Hepatocyte (in vitro differentiated cells): ENCODE data around the gene OST4.

Experiments
- EZH2 ChIP-seq: fragments of 200-600 bp; sonication (generic); IDR thresholded peaks from 2 replicates; pipeline ENCODE4 v1.6.1; 2016; ENCODE audit warnings: antibody characterized with exemption, mild to moderate bottlenecking, borderline replicate concordance
- TF ChIP-seq, protein P1 (sequence below): fragments of 200-600 bp; sonication (generic); IDR thresholded peaks from 2 replicates; pipeline ENCODE4 v1.5.1; 2016; ENCODE audit warnings: antibody characterized with exemption, mild to moderate bottlenecking; ENCODE audit not compliant: poor library complexity

DNA sequence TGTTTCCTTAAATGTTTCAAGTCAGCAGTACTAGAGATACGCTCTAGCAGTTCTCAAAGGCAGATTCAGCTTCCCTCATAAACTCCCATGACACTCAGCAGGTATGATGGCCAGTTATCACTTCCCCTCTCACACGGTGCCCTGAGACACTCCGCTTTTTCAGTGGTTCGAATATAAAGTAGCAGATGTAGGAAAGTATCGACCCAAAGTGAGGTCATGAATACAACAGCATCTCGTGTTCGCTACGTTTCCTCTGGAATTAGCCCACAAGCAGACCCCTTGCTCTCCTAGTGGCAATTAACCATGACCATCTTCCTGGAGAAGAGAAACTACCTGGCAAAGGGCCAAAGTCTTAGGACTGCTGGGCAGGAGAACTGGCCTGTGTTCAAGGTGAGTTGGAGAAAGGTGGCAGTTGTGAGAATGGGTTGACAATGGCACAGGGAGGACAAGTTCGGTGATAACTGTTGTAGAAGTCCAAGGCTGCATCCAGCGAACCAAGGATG is 29.2 kb downstream of the OST4 start:
- TF ChIP-seq EZH2, result no peak
- TF ChIP-seq, protein P1, sequence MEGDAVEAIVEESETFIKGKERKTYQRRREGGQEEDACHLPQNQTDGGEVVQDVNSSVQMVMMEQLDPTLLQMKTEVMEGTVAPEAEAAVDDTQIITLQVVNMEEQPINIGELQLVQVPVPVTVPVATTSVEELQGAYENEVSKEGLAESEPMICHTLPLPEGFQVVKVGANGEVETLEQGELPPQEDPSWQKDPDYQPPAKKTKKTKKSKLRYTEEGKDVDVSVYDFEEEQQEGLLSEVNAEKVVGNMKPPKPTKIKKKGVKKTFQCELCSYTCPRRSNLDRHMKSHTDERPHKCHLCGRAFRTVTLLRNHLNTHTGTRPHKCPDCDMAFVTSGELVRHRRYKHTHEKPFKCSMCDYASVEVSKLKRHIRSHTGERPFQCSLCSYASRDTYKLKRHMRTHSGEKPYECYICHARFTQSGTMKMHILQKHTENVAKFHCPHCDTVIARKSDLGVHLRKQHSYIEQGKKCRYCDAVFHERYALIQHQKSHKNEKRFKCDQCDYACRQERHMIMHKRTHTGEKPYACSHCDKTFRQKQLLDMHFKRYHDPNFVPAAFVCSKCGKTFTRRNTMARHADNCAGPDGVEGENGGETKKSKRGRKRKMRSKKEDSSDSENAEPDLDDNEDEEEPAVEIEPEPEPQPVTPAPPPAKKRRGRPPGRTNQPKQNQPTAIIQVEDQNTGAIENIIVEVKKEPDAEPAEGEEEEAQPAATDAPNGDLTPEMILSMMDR, result no peak
